GM06990 (cell line): ENCODE measurements around the gene KSR1.
"Not testable (repeated sequence)": the region's sequence is repeated elsewhere in the genome, so short reads cannot be mapped to it uniquely, and the experiment has no call there.

Source experiments
- DNase-seq: peaks from one replicate; pipeline ENCODE4 v3.0.0-alpha.2; 2011; ENCODE audit not compliant: insufficient read length; ENCODE audit errors: extremely low read depth
- H3K27me3 ChIP-seq: replicated peaks from 2 replicates; pipeline ENCODE4 v1.6.0; 2011; ENCODE audit warnings: low read length; ENCODE audit not compliant: control insufficient read depth, insufficient read depth
- H3K36me3 ChIP-seq: 2 replicates; pipeline ENCODE4 v1.5.1; 2011; ENCODE audit warnings: low read length; ENCODE audit not compliant: control insufficient read depth, insufficient read depth
- H3K4me3 ChIP-seq: replicated peaks from 2 replicates; pipeline ENCODE4 v1.5.1; 2011; ENCODE audit warnings: low read depth, mild to moderate bottlenecking, control low read depth, low read length
- TF ChIP-seq, protein P1 (sequence below): IDR thresholded peaks from 2 replicates; pipeline ENCODE4 v1.5.1; 2011; ENCODE audit warnings: low read length, control low read depth, mild to moderate bottlenecking, inconsistent platforms; ENCODE audit not compliant: insufficient read depth, poor library complexity, severe bottlenecking

Gene KSR1

DNA sequence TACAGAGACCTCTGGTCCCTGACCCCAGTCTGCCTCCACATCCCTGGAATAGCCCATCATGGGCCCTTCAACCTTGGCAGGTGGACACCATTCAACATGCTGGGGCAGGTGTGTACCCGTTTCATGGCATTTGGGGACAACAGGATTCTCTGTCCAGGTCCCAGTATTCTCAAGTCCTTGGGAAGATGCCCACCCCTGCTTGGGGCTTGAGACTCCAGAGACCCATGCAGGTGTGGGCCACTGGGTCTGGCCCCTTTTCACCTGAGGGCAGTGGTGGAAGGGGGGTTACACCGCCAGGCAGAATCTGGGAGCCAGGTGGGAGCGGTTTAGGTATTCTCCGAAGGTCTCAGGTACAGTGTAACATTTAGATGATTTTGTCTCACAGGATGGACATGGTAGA lies 37.1 kb upstream of the KSR1 start:
- Histone ChIP-seq H3K4me3 (no peak overlapping the region), H3K27me3 (no peaks in the 10 kb centered on the region; the same call in 1 of the 2 replicates), H3K36me3 (no peaks in the 10 kb centered on the region)
- TF ChIP-seq, protein P1, sequence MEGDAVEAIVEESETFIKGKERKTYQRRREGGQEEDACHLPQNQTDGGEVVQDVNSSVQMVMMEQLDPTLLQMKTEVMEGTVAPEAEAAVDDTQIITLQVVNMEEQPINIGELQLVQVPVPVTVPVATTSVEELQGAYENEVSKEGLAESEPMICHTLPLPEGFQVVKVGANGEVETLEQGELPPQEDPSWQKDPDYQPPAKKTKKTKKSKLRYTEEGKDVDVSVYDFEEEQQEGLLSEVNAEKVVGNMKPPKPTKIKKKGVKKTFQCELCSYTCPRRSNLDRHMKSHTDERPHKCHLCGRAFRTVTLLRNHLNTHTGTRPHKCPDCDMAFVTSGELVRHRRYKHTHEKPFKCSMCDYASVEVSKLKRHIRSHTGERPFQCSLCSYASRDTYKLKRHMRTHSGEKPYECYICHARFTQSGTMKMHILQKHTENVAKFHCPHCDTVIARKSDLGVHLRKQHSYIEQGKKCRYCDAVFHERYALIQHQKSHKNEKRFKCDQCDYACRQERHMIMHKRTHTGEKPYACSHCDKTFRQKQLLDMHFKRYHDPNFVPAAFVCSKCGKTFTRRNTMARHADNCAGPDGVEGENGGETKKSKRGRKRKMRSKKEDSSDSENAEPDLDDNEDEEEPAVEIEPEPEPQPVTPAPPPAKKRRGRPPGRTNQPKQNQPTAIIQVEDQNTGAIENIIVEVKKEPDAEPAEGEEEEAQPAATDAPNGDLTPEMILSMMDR = no peak
- no peak for DNase-seq

DNA sequence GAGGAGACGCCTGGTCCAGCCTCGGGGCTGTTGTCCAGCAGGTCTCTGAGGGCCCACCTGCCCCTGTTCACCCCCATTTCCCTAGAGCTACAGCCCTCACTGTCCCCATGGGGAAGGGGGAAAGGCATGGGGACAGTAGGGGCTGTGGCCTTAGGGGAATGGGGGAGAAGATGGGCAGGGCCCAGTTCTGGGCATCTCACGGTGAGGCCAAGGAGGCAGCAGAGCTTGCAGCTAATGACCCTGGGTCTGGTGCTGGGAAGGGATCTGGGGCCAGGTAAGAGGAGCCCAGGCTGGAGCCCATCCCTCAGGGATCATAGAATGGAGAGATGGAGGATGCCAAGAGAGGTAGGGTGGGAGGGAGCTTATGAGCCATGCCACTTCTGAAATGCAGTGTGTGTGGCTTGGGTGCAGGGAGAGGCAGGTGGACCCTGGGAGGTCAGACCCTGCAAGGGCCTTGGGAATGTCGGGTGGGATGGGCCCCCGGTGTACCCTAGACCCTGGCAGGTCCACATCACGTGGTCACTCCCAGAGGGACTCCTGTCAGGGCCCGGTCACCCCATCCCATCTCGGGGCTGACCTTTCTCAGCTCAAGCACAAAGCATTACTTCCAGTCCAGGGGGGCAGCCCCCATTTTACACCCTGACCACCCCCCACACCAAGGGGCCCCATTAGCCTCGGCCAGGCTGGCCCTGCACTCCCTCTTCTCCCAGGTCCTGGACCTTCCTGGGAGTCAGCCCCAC lies 35.9 kb upstream of the KSR1 start:
- no peak for DNase-seq
- TF ChIP-seq, protein P1 = no peak
- no peak overlapping the region for H3K4me3 ChIP-seq
- no peaks in the 10 kb centered on the region for H3K36me3 ChIP-seq
- H3K27me3 ChIP-seq = no peaks in the 10 kb centered on the region; the same call in 1 of the 2 replicates

DNA sequence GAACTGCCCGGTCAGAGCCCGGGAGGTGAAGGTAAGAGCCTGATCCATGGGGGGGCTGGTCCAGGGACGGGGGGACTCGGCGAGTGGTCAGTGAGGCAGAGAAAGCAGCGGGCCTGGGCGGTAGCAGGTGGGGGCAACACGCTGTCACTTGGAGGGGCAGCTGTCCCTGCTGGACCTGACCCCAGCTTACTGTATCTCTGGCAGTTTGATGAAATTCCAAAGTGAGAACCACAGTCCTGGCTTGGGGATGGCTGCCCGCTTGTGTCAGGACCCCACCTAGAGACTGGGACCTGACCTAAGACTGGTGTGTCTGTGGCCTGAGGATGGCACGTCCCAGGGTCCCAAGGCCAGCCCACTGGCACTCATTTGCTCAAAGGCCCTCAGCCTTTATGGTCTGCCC lies 35.1 kb upstream of the KSR1 start:
- Histone ChIP-seq H3K4me3 (no peak overlapping the region), H3K36me3 (no peaks in the 10 kb centered on the region), H3K27me3 (no peaks in the 10 kb centered on the region; the same call in 1 of the 2 replicates)
- DNase-seq = no peak
- TF ChIP-seq, protein P1 = no peak

DNA sequence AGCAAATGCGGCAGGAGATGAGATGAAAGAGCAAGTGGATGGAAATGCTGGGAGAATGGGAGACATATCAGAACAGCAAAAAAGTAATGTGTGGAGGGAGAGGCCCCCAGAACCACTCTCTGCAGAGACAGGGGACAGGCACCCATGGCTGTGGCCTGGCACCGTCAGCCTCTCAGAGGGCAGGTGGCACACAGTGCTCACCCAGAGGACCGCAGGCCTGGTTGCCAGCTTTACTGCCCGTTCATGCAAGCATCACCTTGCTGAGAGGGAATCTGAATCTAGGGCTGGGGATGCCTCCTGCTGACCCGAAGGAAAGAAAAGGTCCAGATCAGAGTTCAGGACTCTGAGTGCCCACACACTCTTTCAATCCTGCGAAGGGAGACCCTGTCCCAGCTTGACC lies 34.6 kb upstream of the KSR1 start:
- H3K36me3 ChIP-seq, H3K27me3 ChIP-seq, H3K4me3 ChIP-seq, DNase-seq: not testable (repeated sequence)

DNA sequence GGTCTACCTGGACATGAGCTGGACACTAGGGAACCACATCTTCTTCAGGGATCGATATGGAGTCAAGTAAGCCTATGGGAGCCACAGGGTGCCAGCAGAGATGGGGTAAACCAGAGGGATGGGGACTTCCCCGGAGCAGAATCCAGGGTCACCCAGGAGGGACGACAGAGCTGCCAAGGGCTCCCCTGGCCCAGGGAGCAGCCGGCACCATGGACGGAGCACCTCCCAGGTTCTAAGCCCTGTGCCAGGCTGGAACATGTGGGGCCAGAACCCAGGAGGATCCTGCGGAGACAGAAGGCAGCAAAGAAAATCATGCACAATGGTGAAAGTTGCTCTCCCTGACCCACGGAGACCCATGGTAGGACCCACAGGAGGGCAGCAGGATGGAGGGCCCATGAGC lies 33.6 kb upstream of the KSR1 start:
- Histone ChIP-seq H3K4me3 (no peak overlapping the region), H3K36me3 (no peaks in the 10 kb centered on the region), H3K27me3 (no peaks in the 10 kb centered on the region; the same call in 1 of the 2 replicates)
- no peak for DNase-seq
- TF ChIP-seq, protein P1 = no peak

DNA sequence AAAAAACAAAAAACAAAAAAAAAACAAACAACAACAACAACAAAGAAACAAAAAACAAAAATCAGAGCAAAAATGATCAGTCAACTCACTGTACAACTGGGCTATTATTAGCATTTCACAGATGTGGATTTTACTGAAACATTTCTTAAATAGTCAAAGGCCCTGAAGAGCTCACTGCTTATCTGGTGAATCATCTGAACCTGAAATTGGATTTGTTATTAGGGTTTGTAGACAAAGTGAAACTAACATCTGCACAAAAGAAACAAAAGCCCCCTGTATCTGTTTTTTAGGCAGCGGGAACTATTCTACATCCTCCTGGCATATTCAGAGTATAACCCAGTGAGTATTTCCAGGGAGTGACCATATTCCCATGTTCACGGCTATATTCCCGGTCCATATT lies 32.6 kb upstream of the KSR1 start:
- no peaks in the 10 kb centered on the region for H3K36me3 ChIP-seq
- no peaks in the 10 kb centered on the region for H3K27me3 ChIP-seq
- TF ChIP-seq, protein P1 = no peak
- no peak for DNase-seq
- H3K4me3 ChIP-seq = no peak overlapping the region
